ENCODE measurements around the gene ERFL.

GRCh38 chr19:41868120-41868988 is 59.9 kb downstream of the ERFL start:
- TF ChIP-seq CTCF (IDR thresholded peaks at IDR 0.05; ENCODE audit: low read length) (no peak), EZH2 (IDR thresholded peaks at IDR 0.05; ENCODE audit: borderline replicate concordance, low read length) (no peak)

All from OCI-LY1 (cell line).